ENCODE measurements around the gene FBLIM1.

The FBLIM1 gene

GRCh38 chr1:15748264-15748663 lies 10.3 kb upstream of the FBLIM1 start:
- no peak for DNase-seq (ENCODE audit: low read depth in 2 of 2)

GRCh38 chr1:15748690-15749398 lies 9.8 kb upstream of the FBLIM1 start:
- DNase-seq (ENCODE audit: low read depth in 2 of 2): no peak

GRCh38 chr1:15749399-15750291 lies 8.9 kb upstream of the FBLIM1 start:
- no peak for DNase-seq (ENCODE audit: low read depth in 2 of 2)

- DNase-seq (ENCODE audit: low read depth in 2 of 2): no peak
Observed at GRCh38 chr1:15750924-15751323, 7.7 kb upstream of the FBLIM1 start.

GRCh38 chr1:15751717-15752116 lies 6.9 kb upstream of the FBLIM1 start:
- DNase-seq (ENCODE audit: low read depth in 2 of 2): no peak

GRCh38 chr1:15753776-15754175 lies 4.8 kb upstream of the FBLIM1 start:
- no peak for DNase-seq (ENCODE audit: low read depth in 2 of 2)

- DNase-seq (ENCODE audit: low read depth in 2 of 2): no peak
Observed at GRCh38 chr1:15755021-15755645, 3.5 kb upstream of the FBLIM1 start.

GRCh38 chr1:15755646-15756040 lies 3.0 kb upstream of the FBLIM1 start:
- DNase-seq (ENCODE audit: low read depth in 2 of 2): no peak

- DNase-seq (ENCODE audit: low read depth in 2 of 2): no peak
Observed at GRCh38 chr1:15756143-15757015, 2.2 kb upstream of the FBLIM1 start.

- no peak for DNase-seq (ENCODE audit: low read depth in 2 of 2)
Observed at GRCh38 chr1:15757016-15757543, 1.5 kb upstream of the FBLIM1 start.

GRCh38 chr1:15757575-15758342 lies 836 bp upstream of the FBLIM1 start:
- no peak for DNase-seq (ENCODE audit: low read depth in 2 of 2)

- no peak for DNase-seq (ENCODE audit: low read depth in 2 of 2)
Observed at GRCh38 chr1:15758953-15759661, 512 bp downstream of the FBLIM1 start.

- DNase-seq (ENCODE audit: low read depth in 2 of 2): no peak
Observed at GRCh38 chr1:15760520-15761211, 2.1 kb downstream of the FBLIM1 start.

- DNase-seq (ENCODE audit: low read depth in 2 of 2): no peak
Observed at GRCh38 chr1:15761366-15762128, 3.0 kb downstream of the FBLIM1 start.

GRCh38 chr1:15762546-15762945 lies 4.0 kb downstream of the FBLIM1 start:
- no peak for DNase-seq (ENCODE audit: low read depth in 2 of 2)

- no peak for DNase-seq (ENCODE audit: low read depth in 2 of 2)
Observed at GRCh38 chr1:15764269-15764764, 5.7 kb downstream of the FBLIM1 start.

GRCh38 chr1:15764890-15765289 lies 6.3 kb downstream of the FBLIM1 start:
- DNase-seq (ENCODE audit: low read depth in 2 of 2): no peak

- no peak for DNase-seq (ENCODE audit: low read depth in 2 of 2)
Observed at GRCh38 chr1:15765495-15766194, 7.0 kb downstream of the FBLIM1 start.
